Keratinocyte (primary cell): ENCODE measurements around the gene DCTD. TPM values are rescaled to one million over a fixed set of nuclear protein-coding genes. Genes with fewer than 3 reads are reported as not detected.

Source experiments
- DNase-seq: peaks from one replicate; pipeline ENCODE4 v3.0.0-alpha.2; 2011; ENCODE audit warnings: low read depth, missing footprints, low spot score
- FAIRE-seq: peaks from 2 replicates; lab custom pipeline; 2011; peaks lifted over from hg19 to GRCh38; lab: Jason Lieb, UNC
- H2AFZ ChIP-seq: 2 replicates; pipeline ENCODE4 v1.6.0; 2012; ENCODE audit warnings: low read length, control low read depth, inconsistent platforms; ENCODE audit not compliant: control insufficient read depth
- H3K27ac ChIP-seq: 2 replicates; pipeline ENCODE4 v1.5.1; 2011; ENCODE audit warnings: low read length; ENCODE audit not compliant: control insufficient read depth, insufficient read depth
- H3K27me3 ChIP-seq: 3 replicates; pipeline ENCODE4 v1.6.0; 2011; ENCODE audit warnings: low read length; ENCODE audit not compliant: control insufficient read depth, insufficient read depth; ENCODE audit errors: extremely low read depth
- H3K36me3 ChIP-seq, 2 experiments: 2 replicates in 1 of 2; 3 replicates in 1 of 2; pipeline ENCODE4 v1.5.1; 2011; ENCODE audit warnings: low read length in 2 of 2, mild to moderate bottlenecking in 1 of 2; ENCODE audit not compliant: control insufficient read depth in 2 of 2, insufficient read depth in 2 of 2; ENCODE audit errors: extremely low read depth in 1 of 2
- H3K4me1 ChIP-seq: 3 replicates; pipeline ENCODE4 v1.5.1; 2011; ENCODE audit warnings: low read length; ENCODE audit not compliant: control insufficient read depth, insufficient read depth; ENCODE audit errors: extremely low read depth
- H3K4me2 ChIP-seq: 3 replicates; pipeline ENCODE4 v1.6.0; 2011; ENCODE audit warnings: low read depth, low read length; ENCODE audit not compliant: control insufficient read depth, insufficient read depth; ENCODE audit errors: extremely low read depth
- H3K4me3 ChIP-seq, 3 experiments: fragments of 200-600 bp in 1 of 3; sonication (generic) in 1 of 3; 2 replicates in 2 of 3; 3 replicates in 1 of 3; pipeline ENCODE4 v1.5.1; 2011 to 2016; ENCODE audit warnings: low read length in 3 of 3, mild to moderate bottlenecking in 3 of 3, control low read depth in 2 of 3, inconsistent platforms in 1 of 3, low read depth in 1 of 3, mixed read lengths in 1 of 3, mixed run types in 1 of 3, moderate library complexity in 1 of 3; ENCODE audit not compliant: control insufficient read depth in 2 of 3, insufficient read depth in 2 of 3; ENCODE audit errors: extremely low read depth in 1 of 3
- H3K79me2 ChIP-seq: 2 replicates; pipeline ENCODE4 v1.6.0; 2012; ENCODE audit warnings: low read length; ENCODE audit not compliant: control insufficient read depth, insufficient read depth
- H3K9ac ChIP-seq: 3 replicates; pipeline ENCODE4 v1.6.0; 2011; ENCODE audit warnings: low read length; ENCODE audit not compliant: control insufficient read depth, insufficient read depth; ENCODE audit errors: extremely low read depth
- H3K9me1 ChIP-seq: 3 replicates; pipeline ENCODE4 v1.6.0; 2011; ENCODE audit warnings: low read length; ENCODE audit not compliant: control insufficient read depth, insufficient read depth; ENCODE audit errors: extremely low read depth
- H3K9me3 ChIP-seq: 2 replicates; pipeline ENCODE4 v1.5.1; 2012; ENCODE audit warnings: low read depth, low read length; ENCODE audit not compliant: control insufficient read depth
- H4K20me1 ChIP-seq: 3 replicates; pipeline ENCODE4 v1.6.0; 2011; ENCODE audit warnings: low read length; ENCODE audit not compliant: control insufficient read depth, insufficient read depth; ENCODE audit errors: extremely low read depth
- CTCF ChIP-seq, 3 experiments: IDR thresholded peaks in 1 of 3; conservative IDR thresholded peaks in 1 of 3; optimal IDR thresholded peaks in 1 of 3; 2 replicates in 2 of 3; 3 replicates in 1 of 3; pipeline versions ENCODE3 to v1.5.1; 2011; ENCODE audit warnings: low read length in 3 of 3, mild to moderate bottlenecking in 3 of 3, moderate library complexity in 2 of 3, control low read depth in 1 of 3, inconsistent platforms in 1 of 3; ENCODE audit not compliant: insufficient read depth in 2 of 3; ENCODE audit errors: extremely low read depth in 1 of 3
- EZH2 ChIP-seq: IDR thresholded peaks from one replicate; pipeline ENCODE4 v1.6.1; 2012; ENCODE audit warnings: inconsistent platforms, mild to moderate bottlenecking, low read length, moderate library complexity
- dilution Hi-C: fragments of 300-500 bp; cut with MboI; formaldehyde crosslinking; loops from one replicate; pipeline ENCODE4 v1.7.0; 2020; ENCODE audit warnings: low sequenced_read_pairs; ENCODE audit not compliant: extremely low pct_ligation_motif_present
- polyA plus RNA-seq, 5 experiments: library from polyadenylated mRNA; depleted of rRNA in 3 of 5; stranded (reverse) in 3 of 5; stranded (forward) in 1 of 5; unstranded in 1 of 5; fragments of >200 nt; gene quantifications; 1 replicate in 1 of 5; 2 replicates in 3 of 5; 3 replicates in 1 of 5; pipeline versions ENCODE4 v1.2.1 to v1.2.3, GENCODE V29; 2011 to 2012; ENCODE audit warnings: missing spikeins in 2 of 5, low read depth in 1 of 5, low replicate concordance in 1 of 5

DCTD gene
- polyA plus RNA-seq, 1 donor (not counting 4 experiments of a cell fraction or from before 2014, with no cell fraction given), result 119 TPM

- H3K4me2 ChIP-seq, result no peak overlapping the region
- H3K79me2 ChIP-seq, result no peaks in the 10 kb centered on the region
- no peak overlapping the region for H3K27ac ChIP-seq
- no peak overlapping the region for H3K9ac ChIP-seq
- H3K27me3 ChIP-seq, result no peaks in the 10 kb centered on the region
- H3K9me3 ChIP-seq, result no peaks in the 10 kb centered on the region
- no peak overlapping the region for H3K4me3 ChIP-seq
- no peak for DNase-seq
- H3K4me1 ChIP-seq, result no peaks in the 10 kb centered on the region
- H2AFZ ChIP-seq, result no peak overlapping the region
- H3K9me1 ChIP-seq, result no peaks in the 10 kb centered on the region
- H4K20me1 ChIP-seq, result no peaks in the 10 kb centered on the region
- peaks cover 12 to 26% of the 10 kb centered on the region in 2 experiments for H3K36me3 ChIP-seq
- no peak for FAIRE-seq
- TF ChIP-seq CTCF (optimal IDR thresholded peaks at IDR 0.05 in 1 of 3, IDR thresholded peaks at IDR 0.05 in 1 of 3, conservative IDR thresholded peaks at IDR 0.05 in 1 of 3; ENCODE audit: extremely low read depth in 1 of 3, insufficient read depth in 2 of 3, low read length in 3 of 3) (no peak), EZH2 (no peak)
- dilution Hi-C loops, result no loop called here
Observed at GRCh38 chr4:182886768-182887167, 30.4 kb downstream of the DCTD start.

DNA sequence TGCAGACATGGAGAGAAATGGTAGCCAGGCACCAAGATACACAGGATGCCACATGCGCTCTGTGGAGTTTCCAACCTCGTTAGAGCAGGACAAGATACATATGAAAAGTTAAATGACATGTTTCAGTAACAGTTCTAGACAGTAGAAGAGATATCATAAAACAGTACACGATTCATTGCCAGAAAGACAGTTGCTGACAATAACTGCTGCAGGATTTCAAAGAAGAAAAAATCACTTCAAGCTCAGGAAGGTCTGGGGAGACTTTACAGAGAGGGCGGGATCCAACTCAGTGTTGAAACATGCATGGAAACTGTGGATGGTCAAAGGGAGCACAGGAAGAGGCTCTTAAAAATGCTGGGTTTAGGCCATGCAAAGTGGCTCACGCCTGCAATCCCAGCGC is 31.0 kb downstream of the DCTD start:
- Histone ChIP-seq H3K9me3 (no peaks in the 10 kb centered on the region), H3K4me1 (no peaks in the 10 kb centered on the region), H3K4me3 (no peak overlapping the region), H3K36me3 (peaks cover 10 to 28% of the 10 kb centered on the region in 2 experiments), H3K9ac (no peak overlapping the region), H3K27me3 (no peaks in the 10 kb centered on the region), H3K79me2 (no peaks in the 10 kb centered on the region), H3K9me1 (no peaks in the 10 kb centered on the region), H4K20me1 (no peaks in the 10 kb centered on the region), H2AFZ (no peak overlapping the region), H3K4me2 (no peak overlapping the region), H3K27ac (no peak overlapping the region)
- FAIRE-seq (peak; percentile 34), DNase-seq (no peak)
- TF ChIP-seq CTCF (optimal IDR thresholded peaks at IDR 0.05 in 1 of 3, IDR thresholded peaks at IDR 0.05 in 1 of 3, conservative IDR thresholded peaks at IDR 0.05 in 1 of 3; ENCODE audit: extremely low read depth in 1 of 3, insufficient read depth in 2 of 3, low read length in 3 of 3), result no peak
- no peak for TF ChIP-seq EZH2
- dilution Hi-C loops, result no loop called here
